Measurements from ENCODE around the gene SNPH. TPM values are rescaled to one million over a fixed set of nuclear protein-coding genes. Genes with fewer than 3 reads are reported as not detected.
"Not testable (repeated sequence)": the region's sequence is repeated elsewhere in the genome, so short reads cannot be mapped to it uniquely, and the experiment has no call there.

SNPH gene
- total RNA-seq, 1 experiment from 2014 or later = 3.0 TPM

DNA sequence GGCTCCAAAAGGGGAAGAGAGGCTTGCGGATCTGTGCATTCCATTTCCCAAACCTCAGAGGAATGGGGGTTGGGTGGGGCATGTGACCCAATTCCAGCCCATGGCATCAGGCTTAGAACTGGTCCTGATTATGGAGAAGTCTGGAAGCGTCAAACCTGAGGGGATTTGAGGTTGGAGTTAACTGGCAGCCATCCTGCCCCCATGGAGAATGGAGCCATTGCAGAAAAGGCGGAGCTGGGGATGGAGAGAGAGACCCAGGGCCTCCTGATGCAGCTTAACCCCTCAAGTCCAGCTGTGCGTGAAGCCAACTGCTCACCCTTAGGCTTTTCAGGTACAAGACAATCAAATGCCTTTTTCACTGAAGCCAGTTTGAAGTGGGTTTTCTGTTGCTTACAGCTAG lies 72.7 kb downstream of the SNPH start:
- no peak for DNase-seq (ENCODE audit: low read depth)

DNA sequence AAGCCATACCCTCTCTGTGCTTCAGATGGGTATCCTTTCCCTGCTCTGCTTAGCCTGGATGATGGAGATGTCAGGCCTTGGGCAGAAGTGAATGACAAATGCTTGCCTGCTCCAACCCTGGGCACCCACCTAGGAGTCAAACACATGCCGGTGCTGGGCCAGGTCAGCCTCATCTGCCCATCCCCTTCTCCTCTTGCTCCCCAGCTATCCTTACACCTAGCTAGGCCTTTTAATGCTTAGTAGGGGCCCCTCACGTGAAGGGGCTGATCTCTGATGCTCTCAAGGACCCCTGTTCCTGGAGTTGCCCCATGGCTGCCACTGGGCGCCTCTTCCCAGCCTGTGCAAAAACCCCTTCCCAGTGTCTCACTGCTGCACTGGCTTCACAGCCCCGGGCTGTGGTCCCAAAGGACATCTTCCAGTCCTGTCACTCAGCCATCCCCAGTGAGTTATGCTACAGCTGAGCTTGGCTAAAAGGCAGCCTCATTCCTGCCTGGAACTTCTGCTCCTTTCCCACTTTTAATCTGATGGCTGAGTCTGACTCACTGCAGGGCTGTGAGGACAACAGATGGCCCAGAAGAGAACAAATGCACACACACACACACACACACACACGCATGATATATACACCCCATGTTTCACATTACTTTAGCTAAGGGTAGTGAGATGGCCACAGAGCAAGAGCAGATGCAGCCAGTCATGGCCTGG lies 75.6 kb downstream of the SNPH start:
- no peak for DNase-seq (ENCODE audit: low read depth)

DNA sequence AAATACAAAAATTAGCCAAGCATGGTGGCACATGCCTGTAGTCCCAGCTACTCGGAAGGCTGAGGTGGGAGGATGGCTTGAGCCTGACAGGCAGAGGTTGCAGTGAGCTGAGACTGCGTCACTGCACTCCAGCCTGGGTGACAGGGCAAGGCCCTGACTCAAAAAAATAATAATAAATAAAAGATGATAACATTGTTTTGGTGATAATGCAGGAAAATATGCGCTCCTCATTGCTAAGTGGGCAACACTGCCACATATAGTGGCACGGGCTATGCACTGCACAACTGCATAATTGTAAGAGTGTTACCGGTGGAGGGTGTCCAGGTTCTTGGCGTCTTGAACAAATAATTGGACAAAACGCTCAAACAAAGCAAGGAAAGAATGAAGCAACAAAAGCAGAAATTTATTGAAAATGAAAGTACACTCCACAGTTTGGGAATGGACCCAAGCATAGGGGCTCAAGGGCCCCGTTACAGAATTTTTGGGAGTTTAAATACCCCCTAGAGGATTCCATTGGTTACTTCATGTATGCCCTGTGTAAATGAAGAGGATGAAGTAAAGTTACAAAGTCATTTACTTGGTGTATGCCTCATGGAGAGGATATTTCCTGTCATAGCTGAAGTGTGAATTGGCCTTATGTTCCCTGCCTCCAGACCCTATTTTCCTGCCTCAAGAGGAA lies 77.5 kb downstream of the SNPH start:
- not testable (repeated sequence) for DNase-seq (ENCODE audit: low read depth)

DNA sequence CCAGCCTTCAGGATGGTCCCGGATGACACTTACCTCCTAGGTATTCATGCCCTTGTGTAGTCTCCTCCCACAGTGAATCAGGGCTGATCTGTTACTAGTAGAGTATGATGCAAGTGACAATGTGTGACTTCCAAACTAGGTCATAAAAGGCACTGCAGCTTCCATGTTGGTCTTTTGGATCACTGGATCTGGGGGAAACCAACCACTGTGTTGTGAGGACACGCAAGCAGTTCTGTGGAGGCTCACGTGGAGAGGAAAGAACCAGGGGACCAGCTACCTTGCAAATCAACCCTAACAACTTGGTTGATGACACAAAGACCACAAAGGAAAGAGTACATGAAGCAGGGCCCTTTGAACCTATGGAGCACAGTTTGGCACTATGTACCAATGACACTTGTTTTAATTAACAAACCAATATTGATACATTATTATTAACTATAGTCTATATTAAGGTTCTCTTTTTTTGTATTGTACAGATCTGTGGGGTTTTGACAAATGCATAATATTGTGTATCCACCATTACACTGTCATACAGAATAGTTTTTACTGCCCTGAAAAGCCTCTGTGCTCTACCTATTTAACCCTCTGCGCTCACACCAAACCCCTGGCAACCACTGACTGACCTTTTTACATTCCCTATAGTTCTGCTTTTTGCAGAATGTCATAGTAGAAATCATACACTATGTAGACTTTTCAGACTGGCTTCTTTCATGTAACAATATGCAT lies 79.1 kb downstream of the SNPH start:
- no peak for DNase-seq (ENCODE audit: low read depth)

DNA sequence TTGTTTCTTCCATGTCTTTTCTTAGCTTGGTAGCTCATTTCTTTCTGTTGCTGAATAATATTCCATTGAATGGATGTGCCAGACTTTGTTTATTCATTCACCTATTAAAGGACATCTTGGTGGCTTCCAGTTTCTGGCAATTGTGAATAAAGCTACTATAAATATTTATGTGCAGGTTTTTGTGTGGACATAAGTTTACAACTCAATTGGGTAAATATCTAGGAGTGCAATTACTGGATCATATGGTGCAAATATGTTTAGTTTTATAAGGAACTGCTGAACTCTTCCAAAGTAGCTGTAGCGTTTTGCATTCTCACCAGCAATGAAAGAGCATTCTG lies 79.6 kb downstream of the SNPH start:
- DNase-seq (ENCODE audit: low read depth) = no peak

DNA sequence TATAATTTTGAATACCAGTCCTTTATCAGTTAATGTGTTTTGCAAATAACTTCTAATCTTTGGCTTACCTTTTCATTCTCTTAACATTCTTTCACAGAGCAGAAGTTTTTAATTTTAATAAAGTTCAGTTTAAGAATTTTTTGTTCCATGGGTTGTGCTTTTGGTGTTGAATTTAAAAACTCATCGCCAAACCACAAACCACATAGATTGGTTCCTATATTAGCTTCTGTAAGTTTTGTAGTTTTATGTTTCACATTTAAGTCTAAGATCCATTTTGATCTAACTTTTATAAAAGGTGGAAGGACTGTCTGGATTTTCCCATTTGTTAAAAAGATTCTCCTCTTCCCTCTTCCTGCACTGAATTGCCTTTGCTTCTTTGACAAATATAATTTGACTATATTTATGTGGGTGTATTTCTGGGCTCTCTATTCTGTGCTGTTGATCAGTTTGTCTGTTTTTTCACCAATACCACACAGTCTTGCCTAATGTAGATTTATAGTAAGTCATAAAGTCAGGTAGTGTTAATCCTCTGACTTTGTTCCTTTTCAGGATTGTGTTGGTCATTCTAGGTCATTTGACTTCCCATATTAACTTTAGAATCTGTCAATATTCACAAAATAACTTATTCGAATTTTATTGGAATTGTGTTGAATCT lies 80.3 kb downstream of the SNPH start:
- DNase-seq (ENCODE audit: low read depth) = no peak

DNA sequence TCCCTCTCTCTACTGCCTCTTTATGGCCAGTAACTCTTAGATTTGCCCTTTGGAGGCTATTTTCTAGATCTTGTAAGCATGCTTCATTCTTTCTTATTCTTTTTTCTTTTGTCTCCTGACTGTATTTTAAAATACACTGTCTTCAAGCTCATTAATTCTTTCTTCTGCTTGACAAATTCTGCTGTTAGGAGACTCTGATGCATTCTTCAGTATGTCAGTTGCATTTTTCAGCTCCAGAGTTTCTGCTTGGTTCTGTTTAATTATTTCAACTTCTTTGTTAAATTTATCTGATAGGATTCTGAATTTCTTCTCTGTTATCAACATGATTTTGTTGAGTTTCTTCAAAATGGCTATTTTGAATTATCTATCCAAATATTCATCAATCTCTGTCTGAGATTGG lies 87.9 kb downstream of the SNPH start:
- no peak for DNase-seq (ENCODE audit: low read depth)

DNA sequence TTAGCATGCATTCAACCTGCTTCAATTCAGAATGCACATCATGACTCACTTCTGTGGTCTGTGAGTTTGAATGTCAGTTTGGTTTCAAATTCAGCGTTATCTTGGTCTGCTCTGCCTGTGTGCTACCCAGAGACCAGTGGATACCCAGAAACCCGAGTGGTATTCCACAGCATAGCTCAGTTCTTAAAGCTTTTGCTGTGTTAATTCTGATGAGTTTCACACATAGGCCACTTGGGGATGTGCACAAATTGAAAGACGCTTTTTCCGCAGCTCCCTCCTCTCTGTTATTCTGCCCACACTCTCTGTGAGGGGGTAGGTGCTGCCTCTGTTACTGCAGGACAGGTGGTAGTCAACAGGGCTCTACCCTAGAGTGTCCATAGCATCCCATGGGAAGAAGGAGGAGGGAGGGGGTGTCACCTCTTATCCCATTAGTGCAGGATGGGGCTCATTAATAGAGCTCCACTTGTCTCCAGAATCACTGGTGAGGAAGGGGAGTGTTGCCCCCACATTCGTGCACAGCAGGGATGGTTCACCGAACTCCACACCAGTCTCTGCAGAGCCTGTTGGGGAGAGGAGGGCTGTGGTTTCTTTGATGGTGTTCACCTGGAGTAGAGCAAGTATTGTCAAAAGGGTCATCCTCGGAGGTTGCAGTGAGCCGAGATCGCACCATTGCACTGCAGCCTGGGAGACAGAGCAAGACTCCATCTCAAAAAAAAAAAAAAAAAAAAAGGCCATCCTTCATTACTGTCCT lies 92.0 kb downstream of the SNPH start:
- DNase-seq (ENCODE audit: low read depth) = peak; percentile 57

Other genes starting within 250 kb of the SNPH start
- 71.8 and 102 TPM in 2 replicates for gene PSMF1, start 147.7 kb upstream of the SNPH start, total RNA-seq (2014; rRNA removed; shearing (Covaris generic))
- 0.06 TPM in 1 of 2 replicates, not detected in the other for gene TMEM74B, start 81.3 kb upstream of the SNPH start, total RNA-seq (2014; rRNA removed; shearing (Covaris generic))
- not detected in 2 replicates for gene C20orf202, start 62.8 kb upstream of the SNPH start, total RNA-seq (2014; rRNA removed; shearing (Covaris generic))
- 0.63 and 0.86 TPM in 2 replicates for gene RAD21L1, start 40.2 kb upstream of the SNPH start, total RNA-seq (2014; rRNA removed; shearing (Covaris generic))
- gene SDCBP2, start 62.8 kb downstream of the SNPH start, total RNA-seq (2014; rRNA removed; shearing (Covaris generic)) = 1.3 and 3.7 TPM in 2 replicates
- gene FKBP1A, start 126.8 kb downstream of the SNPH start, total RNA-seq (2014; rRNA removed; shearing (Covaris generic)) = 72.4 and 77.9 TPM in 2 replicates
- gene NSFL1C, start 200.6 kb downstream of the SNPH start, total RNA-seq (2014; rRNA removed; shearing (Covaris generic)) = 45.9 and 54.2 TPM in 2 replicates
- not detected in 2 replicates for gene SIRPB2, start 225.1 kb downstream of the SNPH start, total RNA-seq (2014; rRNA removed; shearing (Covaris generic))

Measured in Daoy (cell line).